Adrenal gland (tissue), 5 donors: ENCODE data around the gene TOMM6.

Experiments used
- CTCF ChIP-seq, 6 experiments: fragments of 450-650 bp in 4 of 6; fragments of 200-600 bp in 2 of 6; sonication (generic) in 1 of 6; IDR thresholded peaks; 1 replicate in 5 of 6; 2 replicates in 1 of 6; pipeline versions ENCODE4 v1.5.1 to v1.8.0; 2016 to 2021; ENCODE audit warnings: antibody characterized with exemption in 6 of 6, mild to moderate bottlenecking in 2 of 6, moderate library complexity in 1 of 6
- POLR2A ChIP-seq, 2 donors: fragments of 450-650 bp; IDR thresholded peaks; one replicate each; pipeline ENCODE4 v1.6.1; 2017; ENCODE audit warnings: antibody characterized with exemption in 2 of 2, mild to moderate bottlenecking in 2 of 2, moderate library complexity in 1 of 2
- donor health status: DM: no; HTN: no; CAD: no.

- TF ChIP-seq CTCF (IDR thresholded peaks at IDR 0.05) (no peak), POLR2A (IDR thresholded peaks at IDR 0.05) (no peak)
These were observed 34.5 kb downstream of the TOMM6 start for GRCh38 chr6:41822021-41822420.
